CD4-positive, alpha-beta memory T cell (primary cell): ENCODE measurements around the gene RIMOC1. TPM values are rescaled to one million over a fixed set of nuclear protein-coding genes. Genes with fewer than 3 reads are reported as not detected.

Experiments used
- CTCF ChIA-PET: fragments of 350-600 bp; sonication (Branson Sonifier 250); formaldehyde crosslinking; loops from one replicate; lab custom pipeline; 2021; ENCODE audit warnings: inconsistent platforms; ENCODE audit not compliant: partially characterized antibody; lab: Charles Lee
- POLR2A ChIA-PET: fragments of 350-600 bp; sonication (Branson Sonifier 250); formaldehyde crosslinking; loops from one replicate; lab custom pipeline; 2021; ENCODE audit not compliant: partially characterized antibody; lab: Charles Lee
- DNase-seq, 5 donors: peaks; one replicate each; pipeline versions ENCODE4 v3.0.0 to v3.0.0-alpha.2; 2020 to 2022; ENCODE audit warnings: mixed read lengths in 1 of 5
- H3K27ac ChIP-seq: one replicate; pipeline ENCODE4 v1.7.0; 2013; ENCODE audit warnings: low read depth, low read length
- H3K27me3 ChIP-seq: 2 replicates; pipeline ENCODE4 v1.7.0; 2013; ENCODE audit warnings: mild to moderate bottlenecking, low read length, moderate library complexity; ENCODE audit not compliant: insufficient read depth
- H3K36me3 ChIP-seq: 2 replicates; pipeline ENCODE4 v1.7.0; 2013; ENCODE audit warnings: mild to moderate bottlenecking, low read length, moderate library complexity; ENCODE audit not compliant: insufficient read depth
- H3K4me1 ChIP-seq: 2 replicates; pipeline ENCODE4 v1.7.0; 2013; ENCODE audit warnings: mild to moderate bottlenecking, low read length, moderate library complexity; ENCODE audit not compliant: insufficient read depth
- H3K4me3 ChIP-seq, 2 donors: one replicate each; pipeline ENCODE4 v1.7.0; 2013; ENCODE audit warnings: low read length in 2 of 2, mild to moderate bottlenecking in 1 of 2
- H3K9me3 ChIP-seq, 2 donors: one replicate each; pipeline ENCODE4 v1.7.0; 2013; ENCODE audit warnings: low read length in 2 of 2, control low read depth in 1 of 2; ENCODE audit not compliant: control insufficient read depth in 1 of 2
- H3K27ac Mint-ChIP-seq, 7 donors: one replicate each; pipeline ENCODE4 v1.8.0; 2020 to 2021; ENCODE audit warnings: mixed read lengths in 7 of 7, mild to moderate bottlenecking in 6 of 7, inconsistent platforms in 3 of 7, moderate library complexity in 3 of 7
- H3K27me3 Mint-ChIP-seq, 2 donors: one replicate each; pipeline ENCODE4 v1.8.0; 2020 to 2021; ENCODE audit warnings: mixed read lengths in 2 of 2
- H3K36me3 Mint-ChIP-seq, 2 donors: one replicate each; pipeline ENCODE4 v1.8.0; 2020 to 2021; ENCODE audit warnings: mixed read lengths in 2 of 2, inconsistent platforms in 1 of 2, mild to moderate bottlenecking in 1 of 2
- H3K4me1 Mint-ChIP-seq, 4 donors: one replicate each; pipeline ENCODE4 v1.8.0; 2020 to 2021; ENCODE audit warnings: mixed read lengths in 4 of 4, mild to moderate bottlenecking in 1 of 4
- H3K4me3 Mint-ChIP-seq, 8 donors: one replicate each; pipeline ENCODE4 v1.8.0; 2020 to 2021; ENCODE audit warnings: mixed read lengths in 8 of 8, mild to moderate bottlenecking in 7 of 8, moderate library complexity in 6 of 8, inconsistent platforms in 3 of 8
- H3K9me3 Mint-ChIP-seq, 8 donors: one replicate each; pipeline ENCODE4 v1.8.0; 2020 to 2021; ENCODE audit warnings: mixed read lengths in 8 of 8, mild to moderate bottlenecking in 5 of 8, inconsistent platforms in 3 of 8, moderate library complexity in 1 of 8
- intact Hi-C: fragments of 100-400 bp; cut with micrococcal nuclease; formaldehyde crosslinking; loops from one replicate; pipeline ENCODE4 v1.15.1; 2023
- polyA plus RNA-seq, 2 donors: library from polyadenylated mRNA; unstranded; fragments of 300-500 nt; fragmentation: Illumina TruSeq; gene quantifications; one replicate each; pipeline ENCODE4 v1.2.3, GENCODE V29; 2021
- total RNA-seq, 2 experiments: library from RNA; stranded (reverse); gene quantifications; one replicate each; pipeline ENCODE4 v1.2.3, GENCODE V29; 2021

Gene RIMOC1
- total and polyA plus RNA-seq, 4 experiments from 2014 or later = 3.9 to 33.7 (median 21.8) TPM

GRCh38 chr5:41885286-41885685 lies 18.9 kb upstream of the RIMOC1 start:
- no peaks in the 10 kb centered on the region for H3K9me3 Mint-ChIP-seq
- H3K4me3 ChIP-seq = no peak overlapping the region
- no peaks in the 10 kb centered on the region for H3K27me3 ChIP-seq
- no peaks in the 10 kb centered on the region for H3K9me3 ChIP-seq
- H3K27ac ChIP-seq = no peak overlapping the region
- peaks cover 7 to 8% of the 10 kb centered on the region in 2 donors for H3K27me3 Mint-ChIP-seq
- no peaks in the 10 kb centered on the region for H3K4me1 ChIP-seq
- intact Hi-C loops = no loop called here
- CTCF ChIA-PET = no interaction called here
- H3K36me3 Mint-ChIP-seq = no peaks in the 10 kb centered on the region
- no peak overlapping the region for H3K27ac Mint-ChIP-seq
- H3K4me1 Mint-ChIP-seq = no peaks in the 10 kb centered on the region
- H3K4me3 Mint-ChIP-seq = no peak overlapping the region
- no peaks in the 10 kb centered on the region for H3K36me3 ChIP-seq
- POLR2A ChIA-PET = interaction anchor here (1.3 kb wide), 2 partner anchors 9 to 15 kb away, joined by 3 to 5 read pairs; partner anchors contain the start of gene OXCT1
- DNase-seq = no peak

- Mint-ChIP-seq H3K36me3 (no peaks in the 10 kb centered on the region), H3K4me3 (no peak overlapping the region), H3K27ac (peak overlapping the region in 1 of 7 donors; percentile 13), H3K4me1 (peaks cover 0 to 10% (median 6%) of the 10 kb centered on the region in 4 donors), H3K27me3 (peaks cover 5 to 13% of the 10 kb centered on the region in 2 donors), H3K9me3 (peaks cover 0 to 2% (median 0%) of the 10 kb centered on the region in 8 donors)
- no peak overlapping the region for H3K27ac ChIP-seq
- no peaks in the 10 kb centered on the region for H3K36me3 ChIP-seq
- no peaks in the 10 kb centered on the region for H3K27me3 ChIP-seq
- POLR2A ChIA-PET = no interaction called here
- DNase-seq = no peak
- intact Hi-C loops = no loop called here
- CTCF ChIA-PET = no interaction called here
- no peaks in the 10 kb centered on the region for H3K4me1 ChIP-seq
- H3K4me3 ChIP-seq = no peak overlapping the region
- H3K9me3 ChIP-seq = no peaks in the 10 kb centered on the region
Measured at GRCh38 chr5:41891066-41891707, 13.0 kb upstream of the RIMOC1 start.

- H3K27me3 Mint-ChIP-seq = peaks cover 4 to 16% of the 10 kb centered on the region in 2 donors
- POLR2A ChIA-PET = no interaction called here
Measured at GRCh38 chr5:41892031-41892430, 12.1 kb upstream of the RIMOC1 start.

GRCh38 chr5:41893074-41893851 lies 10.9 kb upstream of the RIMOC1 start:
- ChIA-PET CTCF (no interaction called here), POLR2A (interaction anchor here (1.3 to 2.7 kb wide), 2 partner anchors 8 to 11 kb away, joined by 3 to 15 read pairs; partner anchors contain the start of gene RIMOC1)
- Mint-ChIP-seq H3K4me3 (peak overlapping the region in 5 of 8 donors; percentile 17 to 61 (median 43)), H3K4me1 (peaks cover 0 to 10% (median 6%) of the 10 kb centered on the region in 4 donors), H3K27ac (peak overlapping the region in 1 of 7 donors; percentile 53), H3K27me3 (peaks cover 1 to 14% of the 10 kb centered on the region in 2 donors), H3K36me3 (no peaks in the 10 kb centered on the region), H3K9me3 (peaks cover 0 to 2% (median 0%) of the 10 kb centered on the region in 8 donors)
- no peak overlapping the region for H3K27ac ChIP-seq
- H3K27me3 ChIP-seq = no peaks in the 10 kb centered on the region
- intact Hi-C loops = no loop called here
- no peaks in the 10 kb centered on the region for H3K4me1 ChIP-seq
- H3K9me3 ChIP-seq = no peaks in the 10 kb centered on the region
- no peak overlapping the region for H3K4me3 ChIP-seq
- no peak for DNase-seq
- H3K36me3 ChIP-seq = no peaks in the 10 kb centered on the region

More at GRCh38 chr5:41892031-41892430, 12.1 kb upstream of the RIMOC1 start:
- Mint-ChIP-seq H3K9me3 (peaks cover 0 to 2% (median 0%) of the 10 kb centered on the region in 8 donors), H3K36me3 (no peaks in the 10 kb centered on the region), H3K27ac (no peak overlapping the region), H3K4me3 (no peak overlapping the region), H3K4me1 (peaks cover 0 to 10% (median 6%) of the 10 kb centered on the region in 4 donors)
- Histone ChIP-seq H3K27ac (no peak overlapping the region), H3K4me1 (no peaks in the 10 kb centered on the region), H3K27me3 (no peaks in the 10 kb centered on the region), H3K36me3 (no peaks in the 10 kb centered on the region), H3K9me3 (no peaks in the 10 kb centered on the region), H3K4me3 (no peak overlapping the region)
- DNase-seq = no peak
- CTCF ChIA-PET = no interaction called here
- intact Hi-C loops = no loop called here

GRCh38 chr5:41896230-41896629 lies 7.9 kb upstream of the RIMOC1 start:
- Histone ChIP-seq H3K27me3 (no peaks in the 10 kb centered on the region), H3K4me3 (no peak overlapping the region), H3K4me1 (no peaks in the 10 kb centered on the region), H3K27ac (no peak overlapping the region), H3K36me3 (no peaks in the 10 kb centered on the region), H3K9me3 (no peaks in the 10 kb centered on the region)
- no peak for DNase-seq
- ChIA-PET POLR2A (interaction anchor here (1.0 kb wide), 1 partner anchor 13 kb away, joined by 3 read pairs; no protein-coding TSS in a partner anchor), CTCF (interaction anchor here (1.1 to 1.6 kb wide), 2 partner anchors 15 to 20 kb away, joined by 3 to 5 read pairs; no protein-coding TSS in a partner anchor)
- Mint-ChIP-seq H3K9me3 (peaks cover 0 to 2% (median 0%) of the 10 kb centered on the region in 8 donors), H3K4me3 (no peak overlapping the region), H3K27me3 (peaks cover 1 to 14% of the 10 kb centered on the region in 2 donors), H3K4me1 (peaks cover 0 to 7% (median 6%) of the 10 kb centered on the region in 4 donors), H3K27ac (no peak overlapping the region), H3K36me3 (no peaks in the 10 kb centered on the region)
- intact Hi-C loops = no loop called here

- CTCF ChIA-PET = interaction anchor here (0.8 to 2.3 kb wide), 8 partner anchors 22 to 1581 kb away, joined by 3 to 11 read pairs (median 6); partner anchors contain the start of genes FBXO4, OXCT1 and TMEM267
- DNase-seq = peak in 1 of 5 donors; percentile 2
- Mint-ChIP-seq H3K9me3 (peaks cover 0 to 3% (median 0%) of the 10 kb centered on the region in 8 donors), H3K4me1 (peaks cover 22 to 48% (median 29%) of the 10 kb centered on the region in 4 donors), H3K36me3 (peaks cover 12 to 28% of the 10 kb centered on the region in 2 donors), H3K4me3 (peak overlapping the region; percentile 93 to 99 (median 98)), H3K27me3 (peaks cover 0 to 2% of the 10 kb centered on the region in 2 donors), H3K27ac (peak overlapping the region; percentile 96 to 100 (median 97))
- H3K36me3 ChIP-seq = peaks cover 9% of the 10 kb centered on the region
- no peaks in the 10 kb centered on the region for H3K27me3 ChIP-seq
- H3K4me1 ChIP-seq = peaks cover 16% of the 10 kb centered on the region
- H3K9me3 ChIP-seq = no peaks in the 10 kb centered on the region
- H3K27ac ChIP-seq = peak overlapping the region; percentile 74
- peak overlapping the region; percentile 82 to 90 for H3K4me3 ChIP-seq
- intact Hi-C loops = loop anchor here (5.0 kb wide), 2 partner anchors 1164 to 1219 kb away; partner anchors contain the start of gene ZNF131
- POLR2A ChIA-PET = interaction anchor here (0.6 to 3.0 kb wide), 27 partner anchors 9 to 1654 kb away, joined by 3 to 85 read pairs (median 6); partner anchors contain the start of genes FBXO4, OXCT1, RPL37 and TMEM267
Measured at GRCh38 chr5:41903382-41903891, 707 bp upstream of the RIMOC1 start.
